ENCODE data around the gene EDC4.

EDC4 gene

DNA sequence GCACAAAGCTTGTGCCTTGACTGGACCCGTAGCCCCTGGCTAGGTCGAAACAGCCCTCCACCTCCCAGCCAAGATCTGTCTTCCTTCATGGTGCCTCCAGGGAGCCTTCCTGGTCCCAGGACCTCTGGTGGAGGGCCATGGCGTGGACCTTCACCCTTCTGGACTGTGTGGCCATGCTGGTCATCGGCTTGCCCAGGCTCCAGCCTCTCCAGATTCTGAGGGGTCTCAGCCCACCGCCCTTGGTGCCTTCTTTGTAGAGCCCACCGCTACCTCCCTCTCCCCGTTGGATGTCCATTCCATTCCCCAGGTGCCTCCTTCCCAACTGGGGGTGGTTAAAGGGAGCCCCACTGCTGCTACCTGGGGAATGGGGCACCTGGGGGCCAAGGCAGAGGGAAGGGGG lies 55.3 kb downstream of the EDC4 start:
- Histone ChIP-seq H2AFZ (ENCODE audit: low read depth) (no peak overlapping the region), H3K27ac (no peak overlapping the region), H3K36me3 (ENCODE audit: insufficient read depth) (no peaks in the 10 kb centered on the region), H3K79me2 (ENCODE audit: insufficient read depth, low read depth) (no peaks in the 10 kb centered on the region), H3K27me3 (ENCODE audit: insufficient read depth, low read depth) (no peaks in the 10 kb centered on the region), H4K20me1 (ENCODE audit: insufficient read depth) (no peaks in the 10 kb centered on the region), H3K9ac (no peak overlapping the region), H3K4me3 (IDR thresholded peaks at IDR 0.05; ENCODE audit: insufficient read depth, low read depth, low read length) (no peak overlapping the region), H3K4me2 (no peak overlapping the region), H3K4me1 (ENCODE audit: low read depth, poor library complexity, severe bottlenecking) (no peaks in the 10 kb centered on the region)
- TF ChIP-seq, protein P1, sequence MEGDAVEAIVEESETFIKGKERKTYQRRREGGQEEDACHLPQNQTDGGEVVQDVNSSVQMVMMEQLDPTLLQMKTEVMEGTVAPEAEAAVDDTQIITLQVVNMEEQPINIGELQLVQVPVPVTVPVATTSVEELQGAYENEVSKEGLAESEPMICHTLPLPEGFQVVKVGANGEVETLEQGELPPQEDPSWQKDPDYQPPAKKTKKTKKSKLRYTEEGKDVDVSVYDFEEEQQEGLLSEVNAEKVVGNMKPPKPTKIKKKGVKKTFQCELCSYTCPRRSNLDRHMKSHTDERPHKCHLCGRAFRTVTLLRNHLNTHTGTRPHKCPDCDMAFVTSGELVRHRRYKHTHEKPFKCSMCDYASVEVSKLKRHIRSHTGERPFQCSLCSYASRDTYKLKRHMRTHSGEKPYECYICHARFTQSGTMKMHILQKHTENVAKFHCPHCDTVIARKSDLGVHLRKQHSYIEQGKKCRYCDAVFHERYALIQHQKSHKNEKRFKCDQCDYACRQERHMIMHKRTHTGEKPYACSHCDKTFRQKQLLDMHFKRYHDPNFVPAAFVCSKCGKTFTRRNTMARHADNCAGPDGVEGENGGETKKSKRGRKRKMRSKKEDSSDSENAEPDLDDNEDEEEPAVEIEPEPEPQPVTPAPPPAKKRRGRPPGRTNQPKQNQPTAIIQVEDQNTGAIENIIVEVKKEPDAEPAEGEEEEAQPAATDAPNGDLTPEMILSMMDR (conservative IDR thresholded peaks at IDR 0.05; ENCODE audit: low read depth, low read length) = no peak

DNA sequence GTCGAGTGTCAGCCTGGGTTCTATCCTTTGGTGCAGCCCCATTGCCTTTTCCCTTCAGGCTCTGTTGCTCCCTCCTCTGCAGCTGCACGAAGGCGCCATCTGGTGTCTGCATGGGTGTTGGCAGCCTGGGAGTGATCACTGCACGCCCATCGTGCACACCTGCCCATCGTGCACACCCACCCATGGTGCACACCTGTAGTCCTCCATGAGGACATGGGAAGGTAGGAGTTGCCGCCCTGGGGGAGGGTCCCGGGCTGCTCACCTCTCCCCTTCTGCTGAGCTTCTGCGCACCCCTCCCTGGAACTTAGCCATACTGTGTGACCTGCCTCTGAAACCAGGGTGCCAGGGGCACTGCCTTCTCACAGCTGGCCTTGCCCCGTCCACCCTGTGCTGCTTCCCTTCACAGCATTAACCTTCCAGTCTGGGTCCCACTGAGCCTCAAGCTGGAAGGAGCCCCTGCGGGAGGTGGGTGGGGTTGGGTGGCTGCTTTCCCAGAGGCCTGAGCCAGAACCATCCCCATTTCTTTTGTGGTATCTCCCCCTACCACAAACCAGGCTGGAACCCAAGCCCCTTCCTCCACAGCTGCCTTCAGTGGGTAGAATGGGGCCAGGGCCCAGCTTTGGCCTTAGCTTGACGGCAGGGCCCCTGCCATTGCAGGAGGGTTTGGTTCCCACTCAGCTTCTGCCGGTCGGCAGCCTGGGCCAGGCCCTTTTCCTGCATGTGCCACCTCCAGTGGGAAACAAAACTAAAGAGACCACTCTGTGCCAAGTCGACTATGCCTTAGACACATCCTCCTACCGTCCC lies 55.9 kb downstream of the EDC4 start:
- Histone ChIP-seq H3K4me1 (ENCODE audit: low read depth, poor library complexity, severe bottlenecking) (no peaks in the 10 kb centered on the region), H3K36me3 (ENCODE audit: insufficient read depth) (no peaks in the 10 kb centered on the region), H3K4me2 (no peak overlapping the region), H3K79me2 (ENCODE audit: insufficient read depth, low read depth) (no peaks in the 10 kb centered on the region), H3K27ac (no peak overlapping the region), H4K20me1 (ENCODE audit: insufficient read depth) (no peaks in the 10 kb centered on the region), H3K27me3 (ENCODE audit: insufficient read depth, low read depth) (no peaks in the 10 kb centered on the region), H3K4me3 (IDR thresholded peaks at IDR 0.05; ENCODE audit: insufficient read depth, low read depth, low read length) (no peak overlapping the region), H3K9ac (no peak overlapping the region), H2AFZ (ENCODE audit: low read depth) (no peak overlapping the region)
- TF ChIP-seq, protein P1 (conservative IDR thresholded peaks at IDR 0.05; ENCODE audit: low read depth, low read length) = peak; percentile 85

DNA sequence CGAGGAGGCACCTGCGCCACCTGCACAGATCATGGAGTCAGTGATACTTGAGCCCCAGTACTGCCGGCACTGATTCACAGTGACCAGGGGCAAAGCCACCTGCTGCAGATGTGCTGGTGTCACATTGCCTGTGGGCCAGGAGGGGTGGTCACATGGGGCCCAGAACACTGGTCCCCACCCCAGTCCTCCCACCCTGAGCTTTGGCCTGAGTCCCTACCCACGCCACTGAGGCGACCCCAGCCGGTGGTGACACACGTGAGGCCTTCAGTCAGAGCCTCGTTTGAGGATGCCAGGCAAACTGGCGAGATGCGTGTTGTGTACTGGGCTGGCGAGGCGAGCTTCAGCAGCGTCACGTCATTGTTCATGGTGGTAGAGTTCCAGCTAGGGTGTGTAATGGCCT lies 57.3 kb downstream of the EDC4 start:
- H3K9ac ChIP-seq = no peak overlapping the region
- H3K27ac ChIP-seq = no peak overlapping the region
- no peaks in the 10 kb centered on the region for H4K20me1 ChIP-seq (ENCODE audit: insufficient read depth)
- TF ChIP-seq, protein P1 (conservative IDR thresholded peaks at IDR 0.05; ENCODE audit: low read depth, low read length) = no peak
- peaks cover 3% of the 10 kb centered on the region for H3K4me1 ChIP-seq (ENCODE audit: low read depth, poor library complexity, severe bottlenecking)
- no peak overlapping the region for H2AFZ ChIP-seq (ENCODE audit: low read depth)
- no peaks in the 10 kb centered on the region for H3K27me3 ChIP-seq (ENCODE audit: insufficient read depth, low read depth)
- peaks cover 3% of the 10 kb centered on the region; the same call in 1 of the 2 replicates for H3K79me2 ChIP-seq (ENCODE audit: insufficient read depth, low read depth)
- no peak overlapping the region for H3K4me2 ChIP-seq
- no peak overlapping the region for H3K4me3 ChIP-seq (IDR thresholded peaks at IDR 0.05; ENCODE audit: insufficient read depth, low read depth, low read length)
- H3K36me3 ChIP-seq (ENCODE audit: insufficient read depth) = no peaks in the 10 kb centered on the region

DNA sequence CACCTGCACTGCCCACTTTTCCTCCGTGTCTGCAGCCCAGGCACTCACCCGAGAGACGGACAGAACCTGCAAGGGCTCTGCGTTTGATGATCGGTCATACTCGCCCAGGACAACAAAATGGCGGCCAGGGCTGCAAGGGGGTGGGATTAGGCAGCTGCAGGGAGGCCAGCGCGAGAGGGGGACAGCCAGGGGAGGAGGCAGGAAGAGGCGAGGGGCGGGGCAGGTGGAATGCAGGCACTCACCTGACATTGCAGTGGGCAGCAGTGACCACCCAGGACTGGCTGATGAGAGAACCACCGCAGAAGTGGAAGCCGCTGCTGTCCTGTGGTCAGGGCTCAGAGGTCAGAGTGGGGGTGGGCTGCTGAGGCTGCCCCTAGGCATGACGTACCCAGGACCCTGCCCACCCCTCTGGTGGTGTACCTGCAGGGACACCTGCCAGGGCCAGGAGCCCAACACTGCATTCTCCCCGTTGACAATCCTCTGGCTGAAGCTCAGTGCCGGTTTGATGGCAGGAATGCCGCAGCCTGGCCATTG lies 57.9 kb downstream of the EDC4 start:
- Histone ChIP-seq H3K4me2 (no peak overlapping the region), H3K4me1 (ENCODE audit: low read depth, poor library complexity, severe bottlenecking) (peaks cover 7% of the 10 kb centered on the region), H3K36me3 (ENCODE audit: insufficient read depth) (no peaks in the 10 kb centered on the region), H3K9ac (no peak overlapping the region), H3K27me3 (ENCODE audit: insufficient read depth, low read depth) (no peaks in the 10 kb centered on the region), H4K20me1 (ENCODE audit: insufficient read depth) (no peaks in the 10 kb centered on the region), H3K27ac (no peak overlapping the region), H3K4me3 (IDR thresholded peaks at IDR 0.05; ENCODE audit: insufficient read depth, low read depth, low read length) (no peak overlapping the region), H2AFZ (ENCODE audit: low read depth) (no peak overlapping the region), H3K79me2 (ENCODE audit: insufficient read depth, low read depth) (peaks cover 5% of the 10 kb centered on the region; the same call in 1 of the 2 replicates)
- TF ChIP-seq, protein P1 (conservative IDR thresholded peaks at IDR 0.05; ENCODE audit: low read depth, low read length) = no peak
